ENCODE data around the gene ADGRF5. TPM values are rescaled to one million over a fixed set of nuclear protein-coding genes. Genes with fewer than 3 reads are reported as not detected.

Gene ADGRF5
- total RNA-seq, 2 experiments from 2014 or later: not detected

DNA sequence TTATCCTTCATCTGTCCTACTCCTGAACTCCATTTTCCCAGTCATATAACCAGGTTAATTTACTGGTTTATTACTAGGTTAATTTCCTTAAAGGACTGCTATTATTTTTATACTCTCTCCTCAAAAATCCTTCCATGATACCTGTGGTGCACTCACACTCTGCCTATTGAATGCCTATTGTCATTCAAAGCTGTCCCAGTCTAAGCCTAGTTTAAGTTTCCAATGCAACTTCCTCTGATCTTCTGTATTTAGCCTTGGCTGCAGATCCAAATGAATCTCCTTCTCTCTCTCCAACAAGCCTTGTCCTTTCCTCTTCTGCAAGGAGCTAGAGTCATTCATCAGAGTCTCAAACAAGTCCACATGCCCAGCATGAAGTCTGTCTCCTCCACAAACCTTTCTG lies 41.3 kb upstream of the ADGRF5 start:
- ChIA-PET POLR2A (no interaction called here), CTCF (no interaction called here)
- Mint-ChIP-seq H3K4me3 (no peak overlapping the region), H3K27ac (no peak overlapping the region), H3K27me3 (peaks cover 2% of the 10 kb centered on the region), H3K9me3 (no peaks in the 10 kb centered on the region), H3K4me1 (ENCODE audit: low read depth) (no peaks in the 10 kb centered on the region), H3K36me3 (ENCODE audit: low read depth) (no peaks in the 10 kb centered on the region)
- intact Hi-C loops (cut with micrococcal nuclease): no loop called here
- DNase-seq (no peak), ATAC-seq (no peak)
- TF ChIP-seq, protein P1, sequence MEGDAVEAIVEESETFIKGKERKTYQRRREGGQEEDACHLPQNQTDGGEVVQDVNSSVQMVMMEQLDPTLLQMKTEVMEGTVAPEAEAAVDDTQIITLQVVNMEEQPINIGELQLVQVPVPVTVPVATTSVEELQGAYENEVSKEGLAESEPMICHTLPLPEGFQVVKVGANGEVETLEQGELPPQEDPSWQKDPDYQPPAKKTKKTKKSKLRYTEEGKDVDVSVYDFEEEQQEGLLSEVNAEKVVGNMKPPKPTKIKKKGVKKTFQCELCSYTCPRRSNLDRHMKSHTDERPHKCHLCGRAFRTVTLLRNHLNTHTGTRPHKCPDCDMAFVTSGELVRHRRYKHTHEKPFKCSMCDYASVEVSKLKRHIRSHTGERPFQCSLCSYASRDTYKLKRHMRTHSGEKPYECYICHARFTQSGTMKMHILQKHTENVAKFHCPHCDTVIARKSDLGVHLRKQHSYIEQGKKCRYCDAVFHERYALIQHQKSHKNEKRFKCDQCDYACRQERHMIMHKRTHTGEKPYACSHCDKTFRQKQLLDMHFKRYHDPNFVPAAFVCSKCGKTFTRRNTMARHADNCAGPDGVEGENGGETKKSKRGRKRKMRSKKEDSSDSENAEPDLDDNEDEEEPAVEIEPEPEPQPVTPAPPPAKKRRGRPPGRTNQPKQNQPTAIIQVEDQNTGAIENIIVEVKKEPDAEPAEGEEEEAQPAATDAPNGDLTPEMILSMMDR (IDR thresholded peaks at IDR 0.05): no peak

DNA sequence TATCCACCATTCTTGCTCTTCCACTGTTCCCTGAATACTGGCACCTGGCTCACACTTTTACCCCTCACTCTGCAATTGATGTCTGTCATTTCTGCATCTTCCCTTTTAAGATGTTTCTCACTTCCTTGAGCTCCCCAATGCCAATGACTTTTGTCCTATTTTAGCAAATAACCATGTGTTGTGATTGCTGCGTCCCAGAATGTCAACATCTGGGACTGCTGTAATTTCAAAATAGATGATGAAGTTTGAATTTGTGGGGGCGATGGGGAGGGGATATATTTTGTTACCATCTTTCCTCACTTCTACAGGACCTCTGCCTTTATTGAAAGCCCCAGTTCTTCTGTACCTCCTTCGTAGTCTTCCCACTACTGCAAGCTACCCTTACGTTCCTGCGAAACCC lies 40.0 kb upstream of the ADGRF5 start:
- CTCF ChIA-PET: no interaction called here
- no peak overlapping the region for H3K4me3 Mint-ChIP-seq
- POLR2A ChIA-PET: no interaction called here
- H3K36me3 Mint-ChIP-seq (ENCODE audit: low read depth): no peaks in the 10 kb centered on the region
- H3K27ac Mint-ChIP-seq: no peak overlapping the region
- no peaks in the 10 kb centered on the region for H3K9me3 Mint-ChIP-seq
- ATAC-seq: no peak
- no peaks in the 10 kb centered on the region for H3K4me1 Mint-ChIP-seq (ENCODE audit: low read depth)
- DNase-seq: no peak
- H3K27me3 Mint-ChIP-seq: peaks cover 2% of the 10 kb centered on the region
- TF ChIP-seq, protein P1 (IDR thresholded peaks at IDR 0.05): no peak
- intact Hi-C loops (cut with micrococcal nuclease): no loop called here

DNA sequence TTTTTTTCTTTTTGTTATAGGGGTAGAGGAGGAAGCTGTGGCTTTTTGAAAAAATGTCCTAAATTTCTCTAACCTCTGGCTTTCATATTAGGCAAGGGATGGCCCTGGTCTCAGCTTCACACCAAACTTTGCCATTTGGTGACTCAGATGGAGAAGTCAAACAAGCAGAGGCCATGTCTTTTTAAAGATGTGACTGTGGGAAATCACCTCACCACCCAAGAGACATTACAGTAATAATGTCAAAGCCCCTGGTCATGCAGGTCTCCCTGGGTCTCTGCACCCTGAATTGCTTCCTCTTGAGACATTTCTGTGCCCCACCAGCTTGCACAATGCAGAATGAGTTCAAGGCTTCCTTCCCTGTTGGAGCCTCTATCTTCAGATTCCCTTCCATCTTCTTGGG lies 39.5 kb upstream of the ADGRF5 start:
- no peak overlapping the region for H3K4me3 Mint-ChIP-seq
- DNase-seq (no peak), ATAC-seq (no peak)
- POLR2A ChIA-PET: no interaction called here
- H3K4me1 Mint-ChIP-seq (ENCODE audit: low read depth): no peaks in the 10 kb centered on the region
- H3K9me3 Mint-ChIP-seq: no peaks in the 10 kb centered on the region
- peaks cover under 1% of the 10 kb centered on the region for H3K27me3 Mint-ChIP-seq
- TF ChIP-seq, protein P1 (IDR thresholded peaks at IDR 0.05): no peak
- CTCF ChIA-PET: no interaction called here
- intact Hi-C loops (cut with micrococcal nuclease): no loop called here
- no peak overlapping the region for H3K27ac Mint-ChIP-seq
- H3K36me3 Mint-ChIP-seq (ENCODE audit: low read depth): no peaks in the 10 kb centered on the region

DNA sequence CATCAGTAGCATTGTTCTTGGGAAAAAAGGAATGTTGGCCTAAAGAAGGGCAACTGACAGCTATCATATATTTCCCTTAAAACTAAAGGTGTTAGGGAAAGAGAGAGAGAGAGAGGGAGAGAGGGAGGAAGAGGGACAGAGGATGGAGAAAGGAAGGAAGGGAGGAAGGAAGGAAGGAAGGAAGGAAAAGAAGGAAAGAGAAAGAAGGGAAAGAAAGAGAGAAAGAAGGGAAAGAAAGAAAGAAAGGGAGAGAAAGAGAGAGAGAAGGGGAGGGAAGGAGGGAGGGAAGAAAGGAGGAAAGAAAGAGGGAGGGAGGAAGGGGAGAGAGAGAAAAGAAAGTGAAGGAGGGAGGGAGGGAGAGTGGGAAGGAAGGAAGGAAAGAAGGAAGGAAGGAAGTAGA lies 37.7 kb upstream of the ADGRF5 start:
- H3K4me3 Mint-ChIP-seq: no peak overlapping the region
- H3K36me3 Mint-ChIP-seq (ENCODE audit: low read depth): no peaks in the 10 kb centered on the region
- intact Hi-C loops (cut with micrococcal nuclease): no loop called here
- ChIA-PET POLR2A (no interaction called here), CTCF (no interaction called here)
- no peak overlapping the region for H3K27ac Mint-ChIP-seq
- no peaks in the 10 kb centered on the region for H3K4me1 Mint-ChIP-seq (ENCODE audit: low read depth)
- ATAC-seq (no peak), DNase-seq (no peak)
- peaks cover 4% of the 10 kb centered on the region for H3K27me3 Mint-ChIP-seq
- H3K9me3 Mint-ChIP-seq: no peaks in the 10 kb centered on the region
- TF ChIP-seq, protein P1 (IDR thresholded peaks at IDR 0.05): no peak

DNA sequence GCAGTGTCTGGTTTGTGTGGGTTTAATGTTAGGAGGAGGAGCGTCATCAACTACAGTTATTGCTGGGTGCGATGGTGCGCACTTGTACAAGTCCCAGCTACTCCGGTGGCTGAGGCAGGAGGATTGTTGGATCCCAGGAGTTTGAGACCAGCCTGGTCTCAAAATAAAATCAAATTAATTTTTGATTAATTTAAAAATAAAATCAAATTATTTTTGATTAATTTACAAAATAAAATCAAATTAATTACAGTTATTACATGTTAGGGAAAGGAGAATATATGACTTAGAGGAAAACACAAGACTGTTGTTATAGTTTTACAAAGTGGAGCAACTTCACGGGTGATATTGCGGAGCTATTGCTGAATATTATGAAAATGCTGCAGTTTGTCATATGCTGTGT lies 34.7 kb upstream of the ADGRF5 start:
- POLR2A ChIA-PET: no interaction called here
- H3K4me1 Mint-ChIP-seq (ENCODE audit: low read depth): no peaks in the 10 kb centered on the region
- no peak overlapping the region for H3K4me3 Mint-ChIP-seq
- no peak for ATAC-seq
- no peaks in the 10 kb centered on the region for H3K36me3 Mint-ChIP-seq (ENCODE audit: low read depth)
- H3K27me3 Mint-ChIP-seq: peaks cover 6% of the 10 kb centered on the region
- CTCF ChIA-PET: no interaction called here
- intact Hi-C loops (cut with micrococcal nuclease): no loop called here
- TF ChIP-seq, protein P1 (IDR thresholded peaks at IDR 0.05): no peak
- H3K27ac Mint-ChIP-seq: no peak overlapping the region
- no peak for DNase-seq
- no peaks in the 10 kb centered on the region for H3K9me3 Mint-ChIP-seq
